Esophagus (tissue), 2 donors: ENCODE measurements around the gene ITPR2. TPM values are rescaled to one million over a fixed set of nuclear protein-coding genes. Genes with fewer than 3 reads are reported as not detected.

Source experiments
- H3K27ac ChIP-seq, 2 donors: one replicate each; pipeline ENCODE4 v1.5.1; 2013; ENCODE audit warnings: low read depth in 2 of 2, mild to moderate bottlenecking in 2 of 2, inconsistent platforms in 1 of 2, low read length in 1 of 2, moderate library complexity in 1 of 2
- H3K27me3 ChIP-seq, 2 donors: one replicate each; pipeline ENCODE4 v1.6.1; 2013; ENCODE audit warnings: low read length in 2 of 2, control low read depth in 1 of 2, mild to moderate bottlenecking in 1 of 2; ENCODE audit not compliant: insufficient read depth in 2 of 2, control insufficient read depth in 1 of 2
- H3K36me3 ChIP-seq, 2 donors: one replicate each; pipeline ENCODE4 v1.6.1; 2013; ENCODE audit warnings: low read length in 1 of 2; ENCODE audit not compliant: control insufficient read depth in 2 of 2, insufficient read depth in 2 of 2
- H3K4me1 ChIP-seq, 2 donors: one replicate each; pipeline ENCODE4 v1.6.1; 2013; ENCODE audit warnings: low read length in 1 of 2; ENCODE audit not compliant: control insufficient read depth in 2 of 2, insufficient read depth in 2 of 2
- H3K4me3 ChIP-seq, 2 donors: one replicate each; pipeline ENCODE4 v1.5.1; 2013; ENCODE audit warnings: low read length in 2 of 2, mild to moderate bottlenecking in 2 of 2, low read depth in 1 of 2, moderate library complexity in 1 of 2
- H3K9me3 ChIP-seq, 2 donors: one replicate each; pipeline ENCODE4 v1.6.1; 2013; ENCODE audit warnings: mild to moderate bottlenecking in 2 of 2, low read depth in 1 of 2, low read length in 1 of 2, moderate library complexity in 1 of 2; ENCODE audit not compliant: control insufficient read depth in 2 of 2, insufficient read depth in 1 of 2
- WGBS, 2 donors: extraction: QIAGEN DNeasy Blood & Tissue Kit; methylation state at CpG; one replicate each; pipeline ENCODE4 v1.1.7; 2013; 5-methylcytosine and 5-hydroxymethylcytosine counted together
- polyA plus RNA-seq, 2 donors: library from polyadenylated mRNA; stranded (reverse); fragments of 200-250 nt; gene quantifications; one replicate each; pipeline ENCODE4 v1.2.3, GENCODE V29; 2013
- donor health status: healthy with polysubstance abuse.
- donor health status: Bipolar disorder and iron deficiency.

The ITPR2 gene
- polyA plus RNA-seq, 2 donors, result 4.8 to 5.7 TPM

DNA sequence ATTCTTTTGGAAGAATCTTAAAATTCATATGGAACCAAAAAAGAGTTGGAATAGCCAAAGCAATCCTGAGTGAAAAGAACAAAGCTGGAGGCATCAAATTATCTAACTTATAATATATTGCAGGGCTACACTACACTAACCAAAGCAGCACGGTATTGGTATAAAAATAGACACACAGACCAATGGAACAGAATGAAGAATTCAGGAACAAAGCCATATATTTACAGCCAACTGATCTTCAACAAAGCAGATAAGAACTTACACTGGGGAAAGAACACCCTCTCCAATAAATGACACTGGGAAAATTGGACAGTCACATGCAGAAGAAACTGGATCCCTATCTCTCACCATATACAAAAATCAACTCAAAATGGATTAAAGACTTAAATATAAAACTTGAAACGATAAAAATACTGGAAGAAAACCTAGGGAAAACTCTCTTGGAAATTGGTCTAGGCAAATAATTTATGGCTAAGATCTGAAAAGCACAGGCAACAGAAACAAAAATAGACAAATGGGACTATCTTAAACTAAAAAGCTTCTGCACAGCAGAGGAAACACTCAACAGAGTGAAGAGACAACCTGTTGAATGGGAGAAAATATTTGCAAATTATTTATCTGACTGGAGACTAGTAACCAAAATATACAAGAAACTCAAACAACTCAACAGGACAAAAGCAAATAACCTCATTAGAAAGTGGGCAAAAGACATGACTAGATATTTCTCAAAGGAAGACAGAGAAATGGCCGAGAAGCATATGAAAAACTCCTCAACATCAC is 286.3 kb downstream of the ITPR2 start:
- Histone ChIP-seq H3K4me3 (no peak overlapping the region), H3K36me3 (no peaks in the 10 kb centered on the region), H3K27ac (no peak overlapping the region), H3K4me1 (no peaks in the 10 kb centered on the region), H3K27me3 (no peaks in the 10 kb centered on the region), H3K9me3 (no peaks in the 10 kb centered on the region)
- 92 to 95% methylated on average over 3 of the region's 3 CpGs for WGBS, 2 donors

DNA sequence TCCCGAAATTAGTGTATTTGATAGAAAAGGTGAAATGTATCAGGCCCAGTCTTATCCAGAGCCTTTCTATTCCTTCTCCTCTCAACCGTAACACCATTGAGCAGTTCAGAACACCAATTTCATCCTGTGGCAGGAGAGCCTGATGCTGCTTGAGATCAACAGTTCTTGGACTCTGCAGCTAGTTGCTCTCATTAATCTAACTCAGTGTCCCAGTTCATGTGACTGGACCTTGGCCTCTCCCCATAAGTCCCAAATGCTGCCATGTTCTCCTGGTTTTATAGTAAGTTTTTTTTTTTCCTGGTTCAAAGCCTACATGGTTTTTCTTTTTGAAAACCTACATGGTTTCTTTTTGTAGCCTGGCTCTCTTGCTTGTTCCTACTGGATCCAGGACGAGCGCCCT is 293.9 kb downstream of the ITPR2 start:
- WGBS, 2 donors, result 98 to 99% methylated on average over 4 of the region's 4 CpGs
- Histone ChIP-seq H3K27me3 (no peaks in the 10 kb centered on the region), H3K4me3 (no peak overlapping the region), H3K27ac (no peak overlapping the region), H3K36me3 (no peaks in the 10 kb centered on the region), H3K4me1 (no peaks in the 10 kb centered on the region), H3K9me3 (no peaks in the 10 kb centered on the region)

DNA sequence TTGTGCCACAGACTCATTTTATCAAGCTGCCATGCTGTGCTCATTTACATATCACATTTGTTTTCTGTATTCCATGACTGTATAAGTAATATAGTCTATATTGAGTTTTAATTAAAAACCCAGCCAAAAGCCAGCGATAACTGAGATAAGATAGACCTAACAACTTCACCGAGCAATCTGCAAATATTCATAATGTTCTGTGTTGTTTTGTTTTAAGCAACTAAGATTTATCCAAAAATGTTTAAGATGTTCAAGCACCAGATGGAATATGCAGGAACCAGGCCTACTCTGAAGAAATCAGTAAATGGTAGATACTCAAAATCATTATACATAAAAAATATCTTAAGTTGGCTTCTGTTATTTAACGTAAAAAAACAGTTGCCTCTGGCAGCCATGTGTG is 295.3 kb downstream of the ITPR2 start:
- Histone ChIP-seq H3K9me3 (no peaks in the 10 kb centered on the region), H3K27ac (no peak overlapping the region), H3K36me3 (no peaks in the 10 kb centered on the region), H3K4me3 (no peak overlapping the region), H3K27me3 (no peaks in the 10 kb centered on the region), H3K4me1 (no peaks in the 10 kb centered on the region)
- 95 to 97% methylated on average over 3 of the region's 3 CpGs for WGBS, 2 donors

GRCh38 chr12:26537126-26537525 is 295.9 kb downstream of the ITPR2 start:
- Histone ChIP-seq H3K9me3 (no peaks in the 10 kb centered on the region), H3K4me1 (no peaks in the 10 kb centered on the region), H3K27me3 (no peaks in the 10 kb centered on the region), H3K27ac (no peak overlapping the region), H3K4me3 (no peak overlapping the region), H3K36me3 (no peaks in the 10 kb centered on the region)
- WGBS, 2 donors, result 96 to 98% methylated on average over 2 of the region's 2 CpGs

DNA sequence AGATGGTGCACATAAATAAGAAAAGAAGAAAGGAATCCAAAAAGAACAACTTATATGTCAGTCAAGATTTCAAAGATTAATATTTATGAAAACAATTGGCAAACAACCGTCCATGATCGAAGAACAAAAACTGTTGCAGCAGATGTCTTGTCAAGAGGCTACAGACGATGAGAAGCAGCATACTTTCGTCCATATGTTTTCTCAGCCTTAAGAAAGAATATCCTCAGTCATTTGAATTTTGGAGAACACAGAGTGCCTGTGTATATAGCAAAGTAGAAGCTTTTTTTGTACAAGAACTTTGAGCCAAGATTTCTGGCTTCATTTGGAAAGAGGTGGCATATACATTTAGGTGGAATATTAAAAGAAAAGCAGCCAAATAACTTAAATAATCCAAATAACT is 297.2 kb downstream of the ITPR2 start:
- Histone ChIP-seq H3K9me3 (no peaks in the 10 kb centered on the region), H3K27me3 (no peaks in the 10 kb centered on the region), H3K36me3 (no peaks in the 10 kb centered on the region), H3K4me3 (no peak overlapping the region), H3K27ac (no peak overlapping the region), H3K4me1 (no peaks in the 10 kb centered on the region)
- WGBS, 2 donors, result 88% methylated on average over 4 of the region's 4 CpGs

GRCh38 chr12:26534071-26534470 is 298.9 kb downstream of the ITPR2 start:
- H3K4me3 ChIP-seq, result no peak overlapping the region
- H3K36me3 ChIP-seq, result no peaks in the 10 kb centered on the region
- H3K4me1 ChIP-seq, result no peaks in the 10 kb centered on the region
- H3K27ac ChIP-seq, result no peak overlapping the region
- WGBS, 2 donors, result 88 to 92% methylated on average over 3 of the region's 3 CpGs
- no peaks in the 10 kb centered on the region for H3K27me3 ChIP-seq
- H3K9me3 ChIP-seq, result no peaks in the 10 kb centered on the region

DNA sequence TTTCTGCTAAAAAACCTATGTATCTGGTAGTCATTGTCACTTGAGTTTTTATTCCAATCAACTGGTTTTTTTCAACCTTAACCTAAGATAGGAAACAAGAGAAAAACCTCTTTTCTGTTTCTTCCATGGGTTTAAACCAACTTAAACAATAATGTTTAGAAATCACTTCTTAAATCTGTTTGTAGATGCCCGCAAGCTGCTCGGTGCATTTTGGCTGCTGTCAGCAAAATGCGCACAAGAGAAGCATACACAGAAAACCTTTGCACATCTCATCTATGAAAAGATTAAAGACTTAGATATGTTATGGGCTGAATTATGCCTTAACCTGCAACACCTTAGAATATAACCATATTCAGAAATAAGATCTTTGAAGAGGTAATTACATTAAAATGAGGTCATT is 299.8 kb downstream of the ITPR2 start:
- H3K4me3 ChIP-seq, result no peak overlapping the region
- H3K27me3 ChIP-seq, result no peaks in the 10 kb centered on the region
- 95 to 97% methylated on average over 3 of the region's 3 CpGs for WGBS, 2 donors
- H3K9me3 ChIP-seq, result no peaks in the 10 kb centered on the region
- no peak overlapping the region for H3K27ac ChIP-seq
- no peaks in the 10 kb centered on the region for H3K4me1 ChIP-seq
- H3K36me3 ChIP-seq, result no peaks in the 10 kb centered on the region

DNA sequence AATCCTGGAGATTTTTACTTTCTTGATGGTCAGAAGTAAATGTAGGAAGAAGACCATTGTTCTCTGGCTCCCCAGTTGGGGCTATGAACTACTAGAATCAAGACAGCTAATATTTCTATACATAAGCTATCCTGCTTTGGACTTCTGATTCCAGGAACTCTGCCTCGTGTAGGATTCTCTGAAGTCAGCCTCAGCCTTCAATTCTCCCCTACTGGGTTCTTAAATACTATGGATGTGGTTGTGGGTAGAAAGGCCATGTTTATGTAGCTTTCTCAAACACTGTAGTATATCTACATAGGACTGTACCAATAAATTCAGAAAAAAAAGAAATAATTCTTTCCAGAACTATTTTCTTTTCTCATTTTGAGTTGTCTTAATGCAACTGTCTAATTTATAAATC is 302.5 kb downstream of the ITPR2 start:
- H3K9me3 ChIP-seq, result peaks cover 0 to 2% of the 10 kb centered on the region in 2 donors
- WGBS, 2 donors, result 84 to 88% methylated on average over 1 of the region's 1 CpG
- H3K4me1 ChIP-seq, result no peaks in the 10 kb centered on the region
- no peaks in the 10 kb centered on the region for H3K27me3 ChIP-seq
- H3K36me3 ChIP-seq, result no peaks in the 10 kb centered on the region
- no peak overlapping the region for H3K4me3 ChIP-seq
- no peak overlapping the region for H3K27ac ChIP-seq

- Histone ChIP-seq H3K9me3 (peaks cover 0 to 2% of the 10 kb centered on the region in 2 donors), H3K36me3 (no peaks in the 10 kb centered on the region), H3K27ac (no peak overlapping the region), H3K4me1 (no peaks in the 10 kb centered on the region), H3K4me3 (no peak overlapping the region), H3K27me3 (no peaks in the 10 kb centered on the region)
- 94 to 97% methylated on average over 1 of the region's 1 CpG for WGBS, 2 donors
These were observed 304.1 kb downstream of the ITPR2 start for GRCh38 chr12:26528943-26529342.

DNA sequence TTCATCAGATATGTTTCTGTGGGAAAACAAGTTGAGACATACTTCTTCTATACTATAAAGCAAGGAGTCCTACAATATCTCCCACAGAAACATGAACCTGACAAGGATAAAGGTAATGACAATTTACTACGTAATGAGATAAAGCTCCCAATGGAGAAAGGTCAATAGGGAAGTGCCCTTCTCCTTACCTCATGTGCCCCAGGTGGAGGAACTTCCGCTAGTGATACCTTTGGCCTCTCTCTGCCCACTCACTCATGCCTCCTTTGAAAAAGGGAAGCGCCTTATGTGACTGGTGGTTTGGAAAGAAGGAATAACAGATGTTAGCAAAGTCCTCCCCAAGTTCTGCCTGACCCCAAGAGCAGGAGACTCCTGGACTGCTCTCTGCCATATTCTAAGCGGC is 305.3 kb downstream of the ITPR2 start:
- Histone ChIP-seq H3K9me3 (peaks cover 0 to 2% of the 10 kb centered on the region in 2 donors), H3K27ac (no peak overlapping the region), H3K36me3 (no peaks in the 10 kb centered on the region), H3K4me1 (no peaks in the 10 kb centered on the region), H3K4me3 (no peak overlapping the region), H3K27me3 (no peaks in the 10 kb centered on the region)
- 88 to 95% methylated on average over 4 of the region's 4 CpGs for WGBS, 2 donors
